CD1c-positive myeloid dendritic cell (primary cell): ENCODE results near the gene TCF7L1.
A peak's percentile ranks its signal among the peaks of the same experiment; 100 is the strongest.

Experiments used
- DNase-seq: peaks from one replicate; pipeline ENCODE4 v3.0.0-alpha.2; 2016; ENCODE audit errors: extremely low spot score

The TCF7L1 gene

GRCh38 chr2:85254540-85255300 lies 121.5 kb downstream of the TCF7L1 start:
- no peak for DNase-seq

- no peak for DNase-seq
Observed at GRCh38 chr2:85255456-85255812, 122.2 kb downstream of the TCF7L1 start.

GRCh38 chr2:85255813-85256594 lies 122.8 kb downstream of the TCF7L1 start:
- no peak for DNase-seq

GRCh38 chr2:85257359-85257969 lies 124.3 kb downstream of the TCF7L1 start:
- no peak for DNase-seq

GRCh38 chr2:85257970-85258605 lies 124.9 kb downstream of the TCF7L1 start:
- DNase-seq = no peak

GRCh38 chr2:85259101-85259590 lies 126.0 kb downstream of the TCF7L1 start:
- no peak for DNase-seq

- DNase-seq = no peak
Observed at GRCh38 chr2:85259879-85260278, 126.7 kb downstream of the TCF7L1 start.

GRCh38 chr2:85263591-85263990 lies 130.4 kb downstream of the TCF7L1 start:
- no peak for DNase-seq

- no peak for DNase-seq
Observed at GRCh38 chr2:85264471-85264870, 131.3 kb downstream of the TCF7L1 start.

- DNase-seq = no peak
Observed at GRCh38 chr2:85265304-85265703, 132.1 kb downstream of the TCF7L1 start.

GRCh38 chr2:85266146-85267041 lies 133.2 kb downstream of the TCF7L1 start:
- DNase-seq = peak; percentile 73

GRCh38 chr2:85269959-85270358 lies 136.8 kb downstream of the TCF7L1 start:
- no peak for DNase-seq

GRCh38 chr2:85272357-85272756 lies 139.2 kb downstream of the TCF7L1 start:
- DNase-seq = no peak

- DNase-seq = no peak
Observed at GRCh38 chr2:85273738-85274731, 140.8 kb downstream of the TCF7L1 start.

- DNase-seq = no peak
Observed at GRCh38 chr2:85275984-85276540, 142.9 kb downstream of the TCF7L1 start.

- DNase-seq = no peak
Observed at GRCh38 chr2:85276571-85277118, 143.5 kb downstream of the TCF7L1 start.

- DNase-seq = no peak
Observed at GRCh38 chr2:85277416-85278158, 144.4 kb downstream of the TCF7L1 start.

- no peak for DNase-seq
Observed at GRCh38 chr2:85278361-85278760, 145.2 kb downstream of the TCF7L1 start.
